ENCODE measurements around the gene COL28A1. TPM values are rescaled to one million over a fixed set of nuclear protein-coding genes. Genes with fewer than 3 reads are reported as not detected.
A peak's percentile ranks its signal among the peaks of the same experiment; 100 is the strongest.
"Not testable (repeated sequence)": the region's sequence is repeated elsewhere in the genome, so short reads cannot be mapped to it uniquely, and the experiment has no call there.

COL28A1 gene
- not detected for total RNA-seq

DNA sequence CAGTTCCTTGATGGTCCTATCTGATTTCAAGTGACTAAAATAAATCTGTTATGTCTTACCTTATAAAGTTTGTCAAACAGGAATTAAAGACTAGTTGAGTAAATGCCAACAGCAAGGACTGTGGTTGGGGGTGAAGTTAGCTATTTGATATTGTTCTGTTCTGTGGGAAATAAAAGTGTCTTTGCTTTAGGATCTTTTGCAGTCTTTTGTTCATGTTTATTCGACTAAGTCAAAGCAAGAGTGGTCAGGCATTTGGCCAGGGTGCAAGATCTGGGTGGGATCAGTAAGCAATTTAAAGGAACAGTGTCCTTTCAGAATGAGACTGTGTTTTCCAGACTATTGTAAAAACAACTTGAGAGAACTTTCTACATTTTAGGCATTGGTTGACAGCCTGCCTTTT is at the start of gene COL28A1:
TSS of gene COL28A1 (minus strand) at position 183 of the 400 bp plus-strand sequence. CDS start 2,998 bp downstream, outside the sequence.
- DNase-seq = no peak

GRCh38 chr7:7584653-7585052 is 49.0 kb upstream of the COL28A1 start:
- DNase-seq = no peak

- DNase-seq = no peak
These were observed 48.1 kb upstream of the COL28A1 start for GRCh38 chr7:7583731-7584130.

DNA sequence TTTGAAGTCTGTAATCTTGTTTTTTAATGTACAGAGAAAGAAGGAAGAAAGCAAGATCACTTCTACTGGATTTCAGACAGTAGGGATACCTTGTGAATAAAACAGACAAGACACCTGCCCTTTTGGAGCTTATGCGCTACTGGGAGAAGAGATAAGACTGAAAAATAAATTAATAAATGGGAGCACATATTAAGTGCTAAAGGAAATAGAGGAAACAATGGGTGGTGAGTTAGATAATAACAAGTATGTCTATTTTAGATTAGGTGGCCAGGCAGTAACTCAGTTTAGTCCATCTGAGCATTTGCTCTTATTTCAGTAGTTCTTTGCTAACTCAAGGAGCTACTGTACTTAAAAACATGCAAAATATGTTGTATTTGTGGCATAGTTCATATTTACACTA is 46.9 kb upstream of the COL28A1 start:
- no peak for DNase-seq

DNA sequence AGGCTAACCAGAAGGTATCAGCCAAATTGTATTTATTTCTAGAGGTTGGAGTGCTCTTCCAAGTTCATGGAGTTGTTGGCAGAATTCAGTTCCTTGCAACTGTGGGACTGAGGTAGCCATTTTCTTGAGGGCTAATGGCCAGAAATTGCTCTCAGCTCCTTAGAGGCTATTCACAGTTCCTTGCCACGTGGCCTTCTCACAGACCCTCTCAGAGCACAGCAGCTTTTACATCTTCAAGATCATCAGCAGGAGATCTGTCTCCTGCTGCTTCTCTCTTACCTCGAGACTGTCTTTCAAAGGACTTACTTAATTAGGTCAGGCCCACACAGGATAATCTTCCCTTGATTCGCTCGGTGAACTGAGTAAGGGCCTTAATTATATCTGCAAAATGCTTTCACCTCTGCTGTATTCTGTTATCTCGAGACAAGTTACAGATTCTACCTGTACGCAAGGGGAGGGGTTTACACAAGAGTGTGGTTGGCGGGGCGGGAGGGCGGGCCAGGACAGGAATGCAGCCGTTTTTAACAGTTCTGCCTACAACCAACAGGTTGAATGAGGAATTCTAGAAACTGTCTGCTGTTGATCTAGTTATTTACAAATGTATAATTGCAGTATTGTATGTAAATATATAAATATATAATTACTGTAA is 46.0 kb upstream of the COL28A1 start:
- DNase-seq = no peak

DNA sequence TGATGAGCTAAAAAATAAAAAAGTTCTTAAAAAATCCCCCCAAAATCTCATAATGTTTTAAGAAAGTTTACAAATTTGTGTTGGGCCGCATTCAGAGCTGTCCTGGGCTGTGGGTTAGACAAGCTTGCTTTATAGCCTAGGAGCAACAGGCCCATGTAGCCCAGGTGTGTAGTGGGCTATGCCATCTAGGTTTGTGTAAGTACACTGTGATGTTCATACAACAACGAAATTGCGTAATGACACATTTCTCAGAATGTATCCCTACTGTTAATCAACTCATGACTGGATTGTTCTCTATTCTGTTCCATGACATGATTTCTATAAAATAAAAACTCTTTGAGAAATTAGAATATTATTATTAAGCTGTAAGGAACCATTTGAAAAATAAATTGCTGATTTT is 44.0 kb upstream of the COL28A1 start:
- no peak for DNase-seq

DNA sequence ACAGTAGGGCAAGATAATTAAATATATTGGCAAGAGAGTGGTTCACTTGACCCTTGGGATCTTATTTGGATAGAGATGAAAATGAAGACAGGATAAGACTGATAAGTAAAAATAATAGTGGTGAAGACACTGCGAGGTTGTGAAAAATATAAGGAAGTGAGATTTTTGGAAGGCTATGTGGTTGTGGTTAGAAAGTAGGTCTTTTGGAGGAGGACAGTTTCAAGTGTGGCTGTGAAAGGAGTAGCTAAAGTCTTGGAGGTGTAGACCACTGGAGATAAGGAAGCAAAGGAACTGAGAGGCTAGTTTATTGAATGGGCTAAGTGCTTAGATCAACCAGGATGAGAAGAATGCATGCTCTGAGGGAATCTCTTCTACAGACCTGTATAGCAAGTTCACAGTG is 42.2 kb upstream of the COL28A1 start:
- no peak for DNase-seq

- DNase-seq = no peak
These were observed 40.7 kb upstream of the COL28A1 start for GRCh38 chr7:7576344-7576743.

- no peak for DNase-seq
These were observed 38.0 kb upstream of the COL28A1 start for GRCh38 chr7:7573701-7574100.

- no peak for DNase-seq
These were observed 34.9 kb upstream of the COL28A1 start for GRCh38 chr7:7570584-7570983.

- no peak for DNase-seq
These were observed 33.9 kb upstream of the COL28A1 start for GRCh38 chr7:7569615-7570014.

DNA sequence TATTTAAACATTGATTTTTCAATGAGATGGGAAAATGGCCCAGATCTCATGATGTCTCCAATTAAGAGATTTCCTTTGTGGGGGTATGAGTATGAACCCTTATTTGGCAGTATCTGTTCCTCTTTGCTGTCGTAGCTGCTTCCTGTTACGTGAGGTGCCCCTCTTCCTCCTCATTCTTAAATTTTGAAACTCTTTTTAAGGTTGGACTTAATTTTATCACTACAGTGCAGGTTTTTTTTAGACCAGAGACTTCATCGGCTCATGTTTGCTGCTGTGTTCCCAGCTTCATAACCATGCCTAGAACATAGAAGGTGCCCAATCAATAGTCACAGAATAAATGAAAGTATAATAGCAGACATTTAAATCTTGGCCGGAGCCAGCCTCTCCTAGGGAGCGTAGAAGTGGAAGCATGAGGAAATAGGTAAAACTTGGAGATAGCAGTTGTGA is 33.4 kb upstream of the COL28A1 start:
- no peak for DNase-seq

DNA sequence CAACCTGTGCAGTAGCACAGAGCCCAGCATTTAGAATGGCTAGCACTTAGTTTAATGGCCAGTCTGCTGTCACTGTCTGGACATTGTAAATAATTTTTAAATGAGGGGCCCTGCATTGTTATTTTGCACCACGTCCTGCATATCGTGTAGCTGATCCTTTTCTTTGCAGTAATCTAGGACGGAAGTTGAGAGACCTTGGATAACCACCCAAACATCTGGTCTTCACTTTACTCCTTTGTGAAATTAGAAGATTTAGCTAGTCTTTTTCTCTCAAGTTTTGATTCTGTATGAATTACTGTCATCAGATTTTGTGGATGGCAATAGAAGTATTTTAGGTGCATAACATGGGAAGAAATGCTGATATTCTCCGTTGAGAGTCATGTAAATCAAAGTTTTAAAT is 32.9 kb upstream of the COL28A1 start:
- no peak for DNase-seq

GRCh38 chr7:7567898-7568531 is 32.3 kb upstream of the COL28A1 start:
- no peak for DNase-seq

GRCh38 chr7:7566651-7567611 is 31.3 kb upstream of the COL28A1 start, which contains the start of gene MIOS:
TSS of gene MIOS (plus strand) at chr7:7566884. CDS start at chr7:7572476, 5,592 bp downstream.
- peak; percentile 73 for DNase-seq

- no peak for DNase-seq
These were observed 30.3 kb upstream of the COL28A1 start for GRCh38 chr7:7565746-7566650.

GRCh38 chr7:7565018-7565680 is 29.5 kb upstream of the COL28A1 start:
- DNase-seq = no peak

GRCh38 chr7:7564323-7564780 is 28.7 kb upstream of the COL28A1 start:
- no peak for DNase-seq

DNA sequence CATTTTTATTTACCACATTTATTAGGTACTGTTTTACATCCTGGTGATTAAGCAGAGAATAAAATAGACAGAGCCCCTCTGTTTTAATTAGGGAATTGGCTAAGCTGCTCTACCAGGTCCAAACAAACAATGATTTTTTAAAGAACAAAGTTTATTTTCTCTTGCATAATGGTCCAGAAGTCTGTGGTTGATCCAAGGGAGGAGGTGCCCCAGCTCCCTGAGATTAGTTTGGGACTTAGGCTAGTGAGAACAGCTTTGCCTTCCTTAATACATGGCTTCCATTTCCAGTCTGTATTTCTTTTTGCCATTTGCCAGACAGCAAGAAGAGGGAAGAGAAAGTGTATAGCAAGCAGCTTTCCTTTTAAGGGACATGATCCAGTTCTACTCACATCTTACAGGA is 28.1 kb upstream of the COL28A1 start:
- DNase-seq = no peak

- no peak for DNase-seq
These were observed 27.6 kb upstream of the COL28A1 start for GRCh38 chr7:7563269-7563668.

GRCh38 chr7:7562736-7563135 is 27.1 kb upstream of the COL28A1 start:
- no peak for DNase-seq

DNA sequence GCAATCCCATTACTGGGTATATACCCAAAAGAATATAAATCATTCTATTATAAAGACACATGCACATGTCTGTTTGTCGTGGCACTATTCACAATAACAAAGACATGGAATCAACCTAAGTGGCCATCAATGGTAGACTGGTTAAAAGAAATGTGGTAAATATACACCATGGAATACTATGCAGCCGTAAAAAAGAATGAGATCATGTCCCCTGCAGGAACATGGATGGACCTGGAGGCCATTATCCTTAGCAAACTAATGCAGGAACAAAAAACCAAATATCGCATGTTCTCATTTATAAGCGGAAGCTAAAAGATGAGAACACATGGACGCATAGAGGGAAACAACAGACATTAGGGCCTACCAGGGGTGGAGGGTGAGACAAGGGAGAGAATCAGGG is 25.9 kb upstream of the COL28A1 start:
- not testable (repeated sequence) for DNase-seq
